ENCODE measurements around the gene SPOCK1.

The SPOCK1 gene

DNA sequence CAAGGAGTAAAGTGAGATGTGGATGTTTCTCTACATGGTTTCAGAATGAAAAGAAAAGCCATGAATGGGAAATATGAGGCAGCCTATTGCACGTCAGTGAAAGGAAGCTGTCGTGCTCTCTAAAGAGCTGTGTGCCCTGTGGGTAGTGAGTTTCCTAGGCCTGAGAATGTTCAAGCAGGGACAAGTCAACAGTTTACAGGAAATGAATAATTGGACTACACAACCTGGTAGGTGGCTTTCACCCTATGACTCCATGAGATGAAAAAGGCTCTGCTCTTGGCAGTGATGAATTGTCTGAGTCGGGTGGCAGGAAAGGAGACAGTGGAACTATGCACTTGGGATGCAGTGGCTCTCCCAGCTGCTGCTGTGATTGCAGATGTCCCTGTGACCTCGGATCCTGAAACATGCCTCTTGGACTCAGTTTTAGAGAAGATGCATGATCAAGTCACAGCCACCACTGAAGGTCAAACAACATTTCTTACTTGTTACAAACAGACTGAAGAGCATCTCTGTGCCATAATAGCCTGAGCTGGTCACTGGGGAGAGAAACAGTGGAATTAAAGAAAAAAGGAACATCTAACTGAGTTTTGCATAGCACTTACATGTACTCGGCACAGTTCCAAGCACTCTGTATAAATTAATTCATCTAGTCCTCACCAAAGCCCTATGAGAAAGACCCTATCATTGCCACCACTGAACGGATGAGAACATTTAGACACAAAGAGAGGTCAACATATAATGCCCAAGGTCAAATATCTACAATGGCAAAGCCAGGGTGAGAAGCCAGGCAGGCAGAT lies 293.7 kb downstream of the SPOCK1 start:
- Mint-ChIP-seq H3K27ac (no peak overlapping the region), H3K9me3 (no peaks in the 10 kb centered on the region), H3K36me3 (no peaks in the 10 kb centered on the region), H3K4me1 (no peaks in the 10 kb centered on the region), H3K4me3 (no peak overlapping the region), H3K27me3 (no peaks in the 10 kb centered on the region)
- DNase-seq: no peak
- CTCF ChIA-PET: no interaction called here

DNA sequence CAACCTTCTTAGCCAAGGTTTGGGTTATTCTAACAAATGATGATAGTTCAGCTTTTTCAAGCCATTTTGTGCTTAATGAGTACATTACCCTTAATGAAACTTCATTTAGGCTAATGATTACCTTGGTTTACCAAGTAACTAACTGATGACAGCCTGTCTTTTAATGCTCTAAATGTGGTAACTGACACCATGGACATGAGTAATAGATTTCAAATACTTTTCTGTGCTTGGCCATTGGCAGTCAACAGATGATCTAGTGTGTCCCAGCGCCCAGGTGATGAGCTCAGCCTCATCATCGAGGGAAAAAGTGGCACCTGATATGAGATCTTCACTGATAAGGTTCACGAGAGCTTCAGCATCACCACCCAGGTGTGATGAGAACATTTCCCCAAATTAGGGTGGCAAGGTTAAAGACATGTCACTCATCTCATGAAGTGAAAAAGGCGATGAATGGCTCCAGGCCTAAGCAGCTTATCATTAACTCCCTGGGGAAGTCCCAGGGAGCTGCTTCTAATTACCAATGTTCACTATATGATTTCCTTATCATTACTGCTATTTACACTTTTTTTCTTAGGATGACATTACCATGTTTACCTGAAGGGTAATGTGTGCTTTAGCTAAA lies 296.0 kb downstream of the SPOCK1 start:
- no peaks in the 10 kb centered on the region for H3K4me1 Mint-ChIP-seq
- CTCF ChIA-PET: no interaction called here
- no peak overlapping the region for H3K27ac Mint-ChIP-seq
- H3K27me3 Mint-ChIP-seq: no peaks in the 10 kb centered on the region
- H3K9me3 Mint-ChIP-seq: no peaks in the 10 kb centered on the region
- no peaks in the 10 kb centered on the region for H3K36me3 Mint-ChIP-seq
- no peak for DNase-seq
- no peak overlapping the region for H3K4me3 Mint-ChIP-seq

DNA sequence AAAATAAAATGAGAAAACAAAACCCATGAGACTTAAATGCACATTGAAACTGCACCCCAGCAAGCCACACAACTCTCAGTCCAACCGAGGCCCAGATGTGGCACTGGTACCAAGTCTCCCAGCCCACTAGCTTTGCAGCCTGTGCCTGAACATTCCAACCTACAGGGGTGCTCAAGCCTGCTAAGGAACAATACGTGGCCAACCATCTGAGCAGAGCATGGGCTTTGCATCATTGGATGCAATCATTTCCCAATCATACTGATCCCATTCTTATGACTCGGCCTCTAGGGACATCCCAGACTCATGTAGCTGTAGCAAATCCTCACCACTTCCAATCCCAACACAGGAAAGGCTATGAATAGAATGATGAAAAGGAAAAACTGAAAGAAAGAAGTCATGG lies 297.2 kb downstream of the SPOCK1 start:
- no peaks in the 10 kb centered on the region for H3K4me1 Mint-ChIP-seq
- no peak for DNase-seq
- CTCF ChIA-PET: no interaction called here
- H3K9me3 Mint-ChIP-seq: no peaks in the 10 kb centered on the region
- H3K4me3 Mint-ChIP-seq: no peak overlapping the region
- H3K27ac Mint-ChIP-seq: no peak overlapping the region
- H3K36me3 Mint-ChIP-seq: no peaks in the 10 kb centered on the region
- no peaks in the 10 kb centered on the region for H3K27me3 Mint-ChIP-seq

DNA sequence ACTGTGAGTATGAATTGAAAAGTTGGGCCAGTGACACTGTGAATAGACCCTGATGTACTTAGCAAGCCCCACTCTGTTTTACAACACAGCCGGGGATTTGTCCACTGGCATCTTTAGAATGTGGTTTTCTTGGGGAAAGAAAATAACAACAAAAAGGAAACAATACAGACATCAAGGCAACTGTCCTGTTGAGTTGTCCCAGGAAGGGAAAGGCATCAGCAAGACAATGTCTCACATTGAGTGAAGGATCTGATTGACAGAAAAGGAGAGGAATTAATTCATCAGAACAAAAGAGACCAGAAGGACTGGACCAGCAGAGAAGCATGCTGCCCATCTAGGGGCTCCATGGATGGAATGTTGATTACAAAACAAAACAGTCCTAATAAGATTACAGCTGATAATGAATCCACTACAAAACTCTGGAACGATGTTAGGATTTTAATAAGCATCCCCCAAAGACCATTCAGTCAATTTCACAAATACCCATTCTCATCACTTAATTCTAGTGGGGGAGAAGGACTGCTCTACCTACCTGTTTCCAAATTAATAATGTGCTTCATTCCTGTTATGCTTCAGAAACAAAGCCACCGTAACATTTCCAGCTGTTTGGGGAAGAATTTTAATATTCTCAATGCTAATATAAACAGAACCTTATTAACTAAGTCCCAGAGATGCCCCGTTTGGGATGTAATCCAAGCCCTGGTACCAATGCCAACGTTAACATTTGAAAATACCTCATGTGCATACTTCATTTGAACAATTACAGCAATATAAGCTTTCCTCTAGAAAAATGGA lies 298.0 kb downstream of the SPOCK1 start:
- no peak for DNase-seq
- no peaks in the 10 kb centered on the region for H3K4me1 Mint-ChIP-seq
- H3K36me3 Mint-ChIP-seq: no peaks in the 10 kb centered on the region
- CTCF ChIA-PET: no interaction called here
- no peaks in the 10 kb centered on the region for H3K9me3 Mint-ChIP-seq
- no peaks in the 10 kb centered on the region for H3K27me3 Mint-ChIP-seq
- no peak overlapping the region for H3K27ac Mint-ChIP-seq
- no peak overlapping the region for H3K4me3 Mint-ChIP-seq

DNA sequence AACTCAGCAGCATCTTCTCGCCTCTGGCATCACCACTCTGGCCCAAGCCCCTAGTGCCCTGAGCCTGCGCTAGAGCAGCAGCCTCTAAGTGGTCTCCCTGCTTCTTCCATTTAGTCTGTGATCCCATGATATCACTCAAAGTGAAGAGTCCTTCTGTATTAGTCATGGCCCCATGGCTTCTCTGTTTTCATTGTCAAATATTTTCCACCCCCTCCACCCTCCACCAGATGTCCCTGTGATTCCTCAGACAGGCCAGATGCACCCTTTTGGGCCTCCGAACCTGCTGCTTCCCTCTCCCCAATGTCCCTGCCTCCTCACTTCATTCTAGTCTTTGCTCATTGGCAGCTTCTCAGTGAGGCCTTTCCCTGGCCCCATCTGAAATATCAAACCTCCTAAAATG lies 299.2 kb downstream of the SPOCK1 start:
- Mint-ChIP-seq H3K36me3 (no peaks in the 10 kb centered on the region), H3K4me3 (no peak overlapping the region), H3K27me3 (no peaks in the 10 kb centered on the region), H3K9me3 (no peaks in the 10 kb centered on the region), H3K4me1 (no peaks in the 10 kb centered on the region), H3K27ac (no peak overlapping the region)
- CTCF ChIA-PET: no interaction called here
- DNase-seq: no peak

DNA sequence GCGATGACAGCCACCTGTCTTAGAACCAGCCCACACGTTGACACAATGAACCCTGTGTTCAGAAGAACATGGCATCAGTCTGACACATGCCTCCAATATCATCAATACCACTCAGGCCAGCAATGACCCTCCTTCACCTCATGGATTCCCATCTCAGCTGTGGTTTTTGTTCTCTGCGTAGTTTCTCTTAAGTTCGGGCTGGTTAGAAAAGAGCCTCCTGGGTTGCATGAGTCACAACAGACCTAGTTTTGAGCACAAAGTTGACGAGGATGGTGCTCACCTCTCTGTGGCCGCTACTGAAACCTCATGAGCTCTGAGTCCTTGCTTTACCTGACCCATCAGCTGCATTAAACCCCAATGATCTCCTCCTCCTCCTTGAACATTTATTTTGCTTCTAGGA lies 299.9 kb downstream of the SPOCK1 start:
- no peaks in the 10 kb centered on the region for H3K9me3 Mint-ChIP-seq

DNA sequence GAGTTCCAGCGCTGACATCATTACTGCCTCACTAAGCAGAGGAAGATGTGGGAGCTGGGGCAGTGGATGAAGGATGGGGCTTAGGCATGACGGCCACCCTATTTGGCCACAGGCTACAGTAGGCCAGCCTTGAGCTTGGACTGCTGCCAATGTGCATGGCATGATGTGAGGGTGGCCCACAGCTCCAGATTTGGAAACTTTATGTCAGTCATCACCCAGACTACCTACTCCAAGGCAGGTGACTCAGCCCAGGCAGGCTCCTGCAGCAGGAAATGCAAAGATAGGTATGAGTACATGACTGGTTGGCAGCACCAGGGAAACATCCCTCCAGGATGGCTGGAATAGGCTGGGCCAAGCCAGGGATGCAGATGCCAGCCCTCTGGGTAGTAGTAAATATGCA lies 303.6 kb downstream of the SPOCK1 start:
- Mint-ChIP-seq H3K36me3 (no peaks in the 10 kb centered on the region), H3K4me1 (no peaks in the 10 kb centered on the region), H3K27ac (no peak overlapping the region), H3K4me3 (no peak overlapping the region), H3K27me3 (no peaks in the 10 kb centered on the region), H3K9me3 (no peaks in the 10 kb centered on the region)
- CTCF ChIA-PET: no interaction called here
- no peak for DNase-seq

More for the DNA sequence above, 299.9 kb downstream of the SPOCK1 start:
- no peak for DNase-seq
- Mint-ChIP-seq H3K27ac (no peak overlapping the region), H3K4me3 (no peak overlapping the region), H3K27me3 (no peaks in the 10 kb centered on the region), H3K36me3 (no peaks in the 10 kb centered on the region), H3K4me1 (no peaks in the 10 kb centered on the region)
- CTCF ChIA-PET: no interaction called here

DNA sequence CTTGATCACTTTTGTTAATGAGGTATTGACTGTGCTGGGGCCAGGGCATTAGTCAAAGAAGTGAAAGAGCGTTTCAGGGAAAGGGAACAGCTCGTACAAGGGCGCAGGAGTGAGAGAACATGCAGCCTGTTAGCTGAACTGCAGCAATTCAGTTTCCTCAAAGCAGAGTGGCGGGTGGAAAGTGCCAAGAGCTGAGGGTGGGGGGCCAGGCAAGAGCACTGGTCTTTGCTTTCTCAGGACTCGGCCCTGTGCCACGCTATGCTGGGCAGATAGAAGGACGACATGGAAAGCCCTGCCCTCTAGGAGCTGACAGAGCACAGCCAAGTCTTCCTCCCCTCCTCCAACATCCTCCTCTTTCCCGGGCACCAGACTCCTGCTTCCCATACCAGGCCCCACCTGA lies 304.8 kb downstream of the SPOCK1 start:
- Mint-ChIP-seq H3K36me3 (no peaks in the 10 kb centered on the region), H3K27me3 (no peaks in the 10 kb centered on the region), H3K4me1 (no peaks in the 10 kb centered on the region), H3K27ac (no peak overlapping the region), H3K4me3 (no peak overlapping the region), H3K9me3 (no peaks in the 10 kb centered on the region)
- DNase-seq: no peak
- CTCF ChIA-PET: no interaction called here

DNA sequence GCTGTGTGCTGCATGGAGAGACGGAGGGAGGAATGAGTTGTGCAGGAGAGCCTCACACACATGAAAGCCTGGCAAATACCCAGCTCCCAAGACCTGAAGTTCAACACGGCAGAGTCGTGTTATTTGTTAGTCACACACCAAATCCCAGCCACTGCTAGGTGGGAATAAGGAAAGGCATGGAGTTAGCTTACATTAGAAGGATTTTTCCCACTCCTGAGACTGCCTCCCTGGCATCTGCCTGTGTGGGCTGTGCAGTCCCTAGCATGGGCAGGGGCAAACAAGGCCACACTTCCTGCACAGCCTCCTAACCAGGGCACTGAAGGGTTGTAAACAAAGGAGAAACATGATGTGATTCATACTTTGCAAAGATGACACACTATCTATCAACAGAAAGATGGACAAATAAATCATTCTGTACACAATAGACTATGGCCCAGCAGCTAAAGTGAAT lies 306.8 kb downstream of the SPOCK1 start:
- Mint-ChIP-seq H3K4me1 (no peaks in the 10 kb centered on the region), H3K27me3 (no peaks in the 10 kb centered on the region), H3K9me3 (no peaks in the 10 kb centered on the region), H3K36me3 (no peaks in the 10 kb centered on the region), H3K4me3 (no peak overlapping the region), H3K27ac (no peak overlapping the region)
- CTCF ChIA-PET: no interaction called here
- no peak for DNase-seq

DNA sequence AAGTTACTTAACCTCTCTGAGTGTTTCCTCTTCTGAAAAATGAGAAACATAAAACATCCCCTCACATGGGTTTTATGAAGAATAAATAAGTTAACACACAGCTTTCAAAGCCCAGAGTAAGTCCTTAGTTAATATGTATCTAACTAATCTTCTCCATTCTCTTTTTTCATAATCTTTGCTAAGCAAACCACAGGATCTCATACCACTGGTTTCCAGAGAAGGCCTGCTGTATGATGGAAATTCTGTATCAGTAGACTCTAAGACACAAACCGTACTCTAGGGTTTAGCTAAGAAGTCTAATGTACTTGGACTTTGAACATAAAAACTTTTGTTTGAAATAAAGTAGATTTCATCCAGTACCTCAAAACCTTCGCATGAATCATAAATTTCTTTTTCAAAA lies 307.9 kb downstream of the SPOCK1 start:
- Mint-ChIP-seq H3K9me3 (no peaks in the 10 kb centered on the region), H3K4me3 (no peak overlapping the region), H3K27ac (no peak overlapping the region), H3K4me1 (no peaks in the 10 kb centered on the region), H3K27me3 (no peaks in the 10 kb centered on the region), H3K36me3 (no peaks in the 10 kb centered on the region)
- DNase-seq: no peak
- CTCF ChIA-PET: no interaction called here

DNA sequence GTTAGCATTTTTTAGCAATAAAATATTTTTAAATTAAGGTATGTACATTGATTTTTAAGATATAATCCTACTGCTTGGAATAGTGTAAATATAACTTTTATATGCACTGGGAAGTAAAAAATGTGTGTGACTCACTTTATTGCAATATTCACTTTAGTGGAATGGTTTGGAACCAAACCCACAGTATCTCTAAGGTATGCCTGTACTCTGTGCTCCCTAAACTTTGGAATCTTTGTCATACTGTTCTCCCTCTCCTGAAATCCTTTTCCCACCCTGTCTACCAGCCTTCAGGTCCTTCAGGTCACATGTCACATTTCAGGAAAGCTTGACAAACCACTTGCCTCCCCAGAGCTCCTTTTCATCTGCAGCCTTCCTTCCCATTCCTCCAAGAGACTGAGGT lies 308.7 kb downstream of the SPOCK1 start:
- Mint-ChIP-seq H3K4me1 (no peaks in the 10 kb centered on the region), H3K9me3 (no peaks in the 10 kb centered on the region), H3K27ac (no peak overlapping the region), H3K27me3 (no peaks in the 10 kb centered on the region), H3K36me3 (no peaks in the 10 kb centered on the region), H3K4me3 (no peak overlapping the region)
- DNase-seq: no peak
- CTCF ChIA-PET: no interaction called here

DNA sequence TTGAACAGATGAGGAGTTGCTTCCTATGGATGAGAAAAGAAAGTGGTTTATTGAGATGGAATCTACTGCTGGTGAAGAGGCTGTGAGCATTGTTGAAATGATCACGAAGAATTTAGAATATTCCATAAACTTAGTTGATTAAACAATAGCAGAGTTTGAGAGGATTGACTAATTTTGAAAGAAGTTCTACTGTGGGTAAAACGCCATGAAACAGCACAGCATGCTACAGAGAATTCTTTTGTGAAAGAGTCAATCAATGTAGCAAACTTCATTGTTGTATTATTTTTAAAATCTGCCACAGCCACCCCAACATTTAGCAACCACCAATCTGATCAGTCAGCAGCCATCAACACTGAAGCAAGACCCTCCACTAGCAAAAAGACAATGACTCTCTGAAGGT lies 309.1 kb downstream of the SPOCK1 start:
- H3K4me3 Mint-ChIP-seq: no peak overlapping the region
- no peaks in the 10 kb centered on the region for H3K9me3 Mint-ChIP-seq
- no peaks in the 10 kb centered on the region for H3K36me3 Mint-ChIP-seq
- H3K27ac Mint-ChIP-seq: no peak overlapping the region
- no peaks in the 10 kb centered on the region for H3K27me3 Mint-ChIP-seq
- no peaks in the 10 kb centered on the region for H3K4me1 Mint-ChIP-seq
- CTCF ChIA-PET: no interaction called here
- DNase-seq: no peak

DNA sequence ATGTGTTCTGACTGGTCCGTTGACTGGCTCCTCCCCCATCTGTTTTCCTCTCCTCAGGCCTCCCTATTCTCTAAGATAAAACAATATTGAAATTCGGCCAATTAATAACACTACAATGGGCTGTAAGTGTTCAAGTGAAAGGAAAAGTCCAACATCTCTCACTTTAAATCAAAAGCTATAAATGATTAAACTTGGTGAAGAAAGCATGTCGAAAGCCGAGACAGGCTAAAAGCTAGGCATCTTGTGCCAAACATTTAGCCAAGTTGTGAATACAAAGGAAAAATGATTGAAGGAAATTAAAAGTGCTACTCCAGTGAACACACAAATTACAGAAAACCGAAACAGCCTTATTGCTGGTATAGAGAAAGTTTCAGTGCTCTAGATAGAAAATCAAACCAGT lies 310.6 kb downstream of the SPOCK1 start:
- H3K27ac Mint-ChIP-seq: no peak overlapping the region
- DNase-seq: no peak
- H3K36me3 Mint-ChIP-seq: no peaks in the 10 kb centered on the region
- H3K9me3 Mint-ChIP-seq: no peaks in the 10 kb centered on the region
- no peak overlapping the region for H3K4me3 Mint-ChIP-seq
- CTCF ChIA-PET: no interaction called here
- H3K27me3 Mint-ChIP-seq: no peaks in the 10 kb centered on the region
- H3K4me1 Mint-ChIP-seq: no peaks in the 10 kb centered on the region

DNA sequence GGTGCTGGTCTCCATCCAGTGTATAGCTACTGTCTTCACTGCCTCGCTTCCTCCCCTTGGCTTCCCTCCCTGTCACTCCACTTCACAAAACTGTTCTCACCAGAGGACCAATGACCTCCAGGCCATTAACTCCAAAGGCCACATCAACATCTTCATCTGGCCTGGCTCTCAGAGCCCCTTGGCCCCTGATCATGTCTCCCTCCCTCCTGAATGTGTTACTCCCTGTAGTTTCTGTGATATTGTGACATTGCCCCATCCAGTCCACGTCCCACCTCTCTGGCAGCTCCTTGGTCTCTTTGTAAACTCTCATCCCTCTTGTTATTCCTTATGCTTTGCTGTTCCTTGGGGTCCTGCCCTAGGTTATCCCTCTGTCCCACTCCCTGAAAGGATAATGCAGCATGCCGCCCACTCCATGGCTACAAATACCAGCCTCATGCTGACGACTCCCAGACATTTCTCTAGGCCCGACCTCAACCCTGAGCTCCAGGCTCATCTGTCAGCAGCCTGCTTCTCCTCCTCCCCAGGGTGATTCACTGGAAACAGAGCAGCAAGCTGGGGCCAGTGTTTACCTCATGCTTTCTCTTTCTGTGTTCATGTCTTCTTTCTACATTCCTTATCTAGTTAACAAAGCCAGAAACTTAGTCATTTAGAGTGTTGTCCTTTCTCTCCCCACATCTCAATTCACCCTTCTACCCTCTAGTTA lies 312.2 kb downstream of the SPOCK1 start:
- Mint-ChIP-seq H3K27ac (no peak overlapping the region), H3K9me3 (no peaks in the 10 kb centered on the region), H3K4me3 (no peak overlapping the region), H3K27me3 (no peaks in the 10 kb centered on the region), H3K36me3 (no peaks in the 10 kb centered on the region), H3K4me1 (no peaks in the 10 kb centered on the region)
- no peak for DNase-seq
- CTCF ChIA-PET: no interaction called here

All from activated naive CD4-positive, alpha-beta T cell treated with anti-CD3 and anti-CD28 coated beads, Interleukin-2, amount 10 ng/mL, durations not matched to agents 7 days and 5 days (primary cell).